ENCODE measurements around the gene PSMC1. TPM values are rescaled to one million over a fixed set of nuclear protein-coding genes. Genes with fewer than 3 reads are reported as not detected.

The PSMC1 gene
- polyA plus RNA-seq, 1 donor from 2014 or later, result 287 TPM

GRCh38 chr14:90235179-90235976 is 21.0 kb upstream of the PSMC1 start:
- Histone ChIP-seq H3K27ac (ENCODE audit: low read length) (no peak overlapping the region), H3K9ac (ENCODE audit: low read length) (no peak overlapping the region), H3K9me2 (ENCODE audit: insufficient read depth, low read length) (no peaks in the 10 kb centered on the region), H3K36me3 (ENCODE audit: insufficient read depth, low read length) (no peaks in the 10 kb centered on the region), H3K27me3 (ENCODE audit: insufficient read depth, low read depth, low read length) (no peaks in the 10 kb centered on the region), H2AFZ (ENCODE audit: low read depth, low read length) (no peak overlapping the region), H3F3A (ENCODE audit: insufficient read depth, low read length, poor library complexity, severe bottlenecking) (no peaks in the 10 kb centered on the region), H3K79me2 (replicated peaks; ENCODE audit: insufficient read depth, low read length) (no peaks in the 10 kb centered on the region), H4K20me1 (ENCODE audit: insufficient read depth) (no peaks in the 10 kb centered on the region), H3K4me2 (ENCODE audit: low read length) (no peak overlapping the region), H3K9me3 (ENCODE audit: low read length) (peaks cover 7% of the 10 kb centered on the region), H3K4me3 (ENCODE audit: low read length) (no peak overlapping the region)
- TF ChIP-seq TAF1 (IDR thresholded peaks at IDR 0.05; ENCODE audit: low read depth) (no peak), EZH2 (IDR thresholded peaks at IDR 0.05; ENCODE audit: borderline replicate concordance, insufficient read depth, low read length, poor library complexity, severe bottlenecking) (no peak), CTCF (IDR thresholded peaks at IDR 0.05; ENCODE audit: poor library complexity, severe bottlenecking) (peak; percentile 72), POLR2AphosphoS5 (IDR thresholded peaks at IDR 0.05) (no peak), RAD21 (conservative IDR thresholded peaks at IDR 0.05) (peak; percentile 69), SMC3 (conservative IDR thresholded peaks at IDR 0.05; ENCODE audit: poor library complexity) (peak; percentile 72), EP300 (conservative IDR thresholded peaks at IDR 0.05; ENCODE audit: poor library complexity, severe bottlenecking) (no peak), MXI1 (conservative IDR thresholded peaks at IDR 0.05; ENCODE audit: poor library complexity, severe bottlenecking) (no peak), REST (IDR thresholded peaks at IDR 0.05; ENCODE audit: borderline replicate concordance) (no peak)

GRCh38 chr14:90239139-90239538 is 17.2 kb upstream of the PSMC1 start:
- no peak overlapping the region for H3K4me3 ChIP-seq (ENCODE audit: low read length)
- no peaks in the 10 kb centered on the region for H3K36me3 ChIP-seq (ENCODE audit: insufficient read depth, low read length)
- peaks cover 7% of the 10 kb centered on the region for H3K9me3 ChIP-seq (ENCODE audit: low read length)
- H3K27me3 ChIP-seq (ENCODE audit: insufficient read depth, low read depth, low read length), result no peaks in the 10 kb centered on the region
- no peak overlapping the region for H3K4me2 ChIP-seq (ENCODE audit: low read length)
- no peaks in the 10 kb centered on the region for H4K20me1 ChIP-seq (ENCODE audit: insufficient read depth)
- H3K9ac ChIP-seq (ENCODE audit: low read length), result no peak overlapping the region
- H2AFZ ChIP-seq (ENCODE audit: low read depth, low read length), result no peak overlapping the region
- no peaks in the 10 kb centered on the region for H3K79me2 ChIP-seq (replicated peaks; ENCODE audit: insufficient read depth, low read length)
- H3F3A ChIP-seq (ENCODE audit: insufficient read depth, low read length, poor library complexity, severe bottlenecking), result no peaks in the 10 kb centered on the region
- H3K9me2 ChIP-seq (ENCODE audit: insufficient read depth, low read length), result no peaks in the 10 kb centered on the region
- H3K27ac ChIP-seq (ENCODE audit: low read length), result no peak overlapping the region
- TF ChIP-seq MXI1 (conservative IDR thresholded peaks at IDR 0.05; ENCODE audit: poor library complexity, severe bottlenecking), result no peak
- TF ChIP-seq RAD21 (conservative IDR thresholded peaks at IDR 0.05), result no peak
- no peak for TF ChIP-seq EZH2 (IDR thresholded peaks at IDR 0.05; ENCODE audit: borderline replicate concordance, insufficient read depth, low read length, poor library complexity, severe bottlenecking)
- no peak for TF ChIP-seq REST (IDR thresholded peaks at IDR 0.05; ENCODE audit: borderline replicate concordance)
- no peak for TF ChIP-seq POLR2AphosphoS5 (IDR thresholded peaks at IDR 0.05)
- no peak for TF ChIP-seq SMC3 (conservative IDR thresholded peaks at IDR 0.05; ENCODE audit: poor library complexity)
- TF ChIP-seq CTCF (IDR thresholded peaks at IDR 0.05; ENCODE audit: poor library complexity, severe bottlenecking), result no peak
